Cardiac fibroblast (primary cell): ENCODE measurements around the gene SNRNP27.

ENCODE experiments used
- DNase-seq, 2 donors: peaks; one replicate each; pipeline versions ENCODE4 v3.0.0 to v3.0.0-alpha.2; 2010; ENCODE audit warnings: low read depth in 2 of 2
- H3K4me3 ChIP-seq, 2 donors: replicated peaks in 1 of 2; 1 replicate in 1 of 2; 2 replicates in 1 of 2; pipeline ENCODE4 v1.5.1; 2011; ENCODE audit warnings: low read depth in 2 of 2, low read length in 2 of 2, mild to moderate bottlenecking in 2 of 2, moderate library complexity in 1 of 2
- CTCF ChIP-seq: IDR thresholded peaks from one replicate; pipeline ENCODE4 v1.5.1; 2011; ENCODE audit warnings: low read depth, mild to moderate bottlenecking, low read length, inconsistent platforms

SNRNP27 gene

GRCh38 chr2:69917852-69918251, 24.1 kb downstream of the SNRNP27 start:
- DNase-seq, result peak; percentile 88 to 92
- TF ChIP-seq CTCF, result no peak
- peak overlapping the region in 1 of 2 donors; percentile 7 for H3K4me3 ChIP-seq

GRCh38 chr2:69918401-69918800, 24.6 kb downstream of the SNRNP27 start:
- no peak overlapping the region for H3K4me3 ChIP-seq
- no peak for TF ChIP-seq CTCF
- no peak for DNase-seq

GRCh38 chr2:69923116-69923515, 29.4 kb downstream of the SNRNP27 start:
- H3K4me3 ChIP-seq, result no peak overlapping the region
- DNase-seq, result no peak
- TF ChIP-seq CTCF, result no peak

- peak; percentile 82 to 88 for DNase-seq
- TF ChIP-seq CTCF, result no peak
- no peak overlapping the region for H3K4me3 ChIP-seq
These were observed 33.2 kb downstream of the SNRNP27 start for GRCh38 chr2:69926849-69927515.

- DNase-seq, result no peak
- no peak for TF ChIP-seq CTCF
- no peak overlapping the region for H3K4me3 ChIP-seq
These were observed 38.3 kb downstream of the SNRNP27 start for GRCh38 chr2:69931832-69932595.

- no peak for DNase-seq
- H3K4me3 ChIP-seq, result no peak overlapping the region
- TF ChIP-seq CTCF, result no peak
These were observed 38.8 kb downstream of the SNRNP27 start for GRCh38 chr2:69932596-69932922.
